Esophagus muscularis mucosa (tissue), 4 donors: ENCODE data around the gene CD2AP. TPM values are rescaled to one million over a fixed set of nuclear protein-coding genes. Genes with fewer than 3 reads are reported as not detected.

ENCODE experiments used
- DNase-seq: peaks from one replicate; pipeline ENCODE4 v3.0.0-alpha.2; 2017; ENCODE audit errors: extremely low spot score
- H3K27ac ChIP-seq, 4 donors: fragments of 200-600 bp; sonication (generic); replicated peaks in 1 of 4; 1 replicate in 3 of 4; 2 replicates in 1 of 4; pipeline ENCODE4 v1.5.1; 2016 to 2019; ENCODE audit warnings: mild to moderate bottlenecking in 1 of 4
- H3K27me3 ChIP-seq, 4 donors: fragments of 200-600 bp; sonication (generic); one replicate each; pipeline versions ENCODE4 v1.5.1 to v1.6.0; 2016 to 2019
- H3K36me3 ChIP-seq, 4 donors: fragments of 200-600 bp; sonication (generic); one replicate each; pipeline ENCODE4 v1.5.1; 2016 to 2019
- H3K4me1 ChIP-seq, 4 donors: fragments of 200-600 bp; sonication (generic); one replicate each; pipeline ENCODE4 v1.5.1; 2016 to 2019
- H3K4me3 ChIP-seq, 4 donors: fragments of 200-600 bp; sonication (generic); 1 replicate in 2 of 4; 2 replicates in 2 of 4; pipeline ENCODE4 v1.5.1; 2016 to 2019; ENCODE audit warnings: mild to moderate bottlenecking in 4 of 4, moderate library complexity in 1 of 4
- H3K9me3 ChIP-seq, 4 donors: fragments of 200-600 bp; sonication (generic); 1 replicate in 3 of 4; 2 replicates in 1 of 4; pipeline ENCODE4 v1.5.1; 2016 to 2019
- CTCF ChIP-seq, 3 experiments: fragments of 200-600 bp in 2 of 3; fragments of 450-650 bp in 1 of 3; sonication (generic) in 2 of 3; IDR thresholded peaks; one replicate each; pipeline ENCODE4 v1.5.1; 2017 to 2019; ENCODE audit warnings: antibody characterized with exemption in 3 of 3, mild to moderate bottlenecking in 2 of 3, moderate library complexity in 1 of 3
- EP300 ChIP-seq: sonication (generic); formaldehyde crosslinking; IDR thresholded peaks from one replicate; pipeline ENCODE4 v1.6.1; 2017; ENCODE audit warnings: antibody characterized with exemption
- POLR2A ChIP-seq: fragments of 450-650 bp; IDR thresholded peaks from one replicate; pipeline ENCODE4 v1.6.1; 2017; ENCODE audit warnings: antibody characterized with exemption, moderate library complexity, mild to moderate bottlenecking, low read depth
- POLR2AphosphoS5 ChIP-seq, 2 donors: sonication (generic); formaldehyde crosslinking; IDR thresholded peaks; one replicate each; pipeline ENCODE4 v1.6.1; 2017; ENCODE audit warnings: antibody characterized with exemption in 2 of 2
- WGBS: methylation state at CpG from one replicate; pipeline ENCODE4 v1.1.5; 2018; 5-methylcytosine and 5-hydroxymethylcytosine counted together
- intact Hi-C: fragments of 100-400 bp; cut with DNase I; formaldehyde crosslinking; loops from one replicate; pipeline ENCODE4 v1.15.1; 2023
- total RNA-seq, 4 donors: library from RNA; depleted of rRNA; stranded (reverse); fragments of >200 nt; gene quantifications; one replicate each; pipeline versions ENCODE4 v1.1.0 to v1.2.1, GENCODE V29; 2016

CD2AP gene
- 10 to 100 TPM; 17.2 to 20.7 (median 20.0) TPM for total RNA-seq

GRCh38 chr6:47477497-47478232 is at the start of gene CD2AP:
TSS of gene CD2AP (plus strand) at chr6:47477789. CDS start at chr6:47478245, 456 bp downstream.
- peaks cover 13 to 39% (median 25%) of the 10 kb centered on the region in 4 donors for H3K4me1 ChIP-seq
- peak within 1 kb of the TSS; percentile 97 to 99 (median 99) for H3K27ac ChIP-seq
- no CpG with 5 or more reads among the region's 83 CpGs for WGBS
- peak within 1 kb of the TSS; percentile 89 to 99 (median 97) for H3K4me3 ChIP-seq
- peak; percentile 96 for DNase-seq
- no peaks in the 10 kb centered on the region for H3K36me3 ChIP-seq
- intact Hi-C loops = no loop called here
- no peaks in the 10 kb centered on the region for H3K27me3 ChIP-seq
- TF ChIP-seq CTCF (IDR thresholded peaks at IDR 0.05) = peak; percentile 7 to 20 (median 19)
- TF ChIP-seq POLR2AphosphoS5 (IDR thresholded peaks at IDR 0.05) = peak; percentile 49 to 73
- no peak for TF ChIP-seq EP300
- no peaks in the 10 kb centered on the region for H3K9me3 ChIP-seq

- intact Hi-C loops = no loop called here
- no peak for DNase-seq
- H3K4me1 ChIP-seq = no peaks in the 10 kb centered on the region
- peaks cover 0 to 26% (median 11%) of the 10 kb centered on the region in 4 donors for H3K9me3 ChIP-seq
- 60% methylated on average over 1 of the region's 2 CpGs for WGBS
- no peaks in the 10 kb centered on the region for H3K27me3 ChIP-seq
- no peaks in the 10 kb centered on the region for H3K36me3 ChIP-seq
- no peak overlapping the region for H3K27ac ChIP-seq
- H3K4me3 ChIP-seq = no peak overlapping the region
- TF ChIP-seq EP300 (no peak), POLR2AphosphoS5 (IDR thresholded peaks at IDR 0.05) (no peak), POLR2A (no peak), CTCF (IDR thresholded peaks at IDR 0.05) (no peak)
Observed at GRCh38 chr6:47428288-47428687, 49.3 kb upstream of the CD2AP start.

- Histone ChIP-seq H3K4me1 (no peaks in the 10 kb centered on the region), H3K36me3 (no peaks in the 10 kb centered on the region), H3K27me3 (no peaks in the 10 kb centered on the region), H3K27ac (no peak overlapping the region), H3K9me3 (peaks cover 0 to 26% (median 11%) of the 10 kb centered on the region in 4 donors), H3K4me3 (no peak overlapping the region)
- no peak for DNase-seq
- WGBS = 50% methylated on average over 2 of the region's 2 CpGs
- intact Hi-C loops = no loop called here
- TF ChIP-seq POLR2A (no peak), POLR2AphosphoS5 (IDR thresholded peaks at IDR 0.05) (no peak), CTCF (IDR thresholded peaks at IDR 0.05) (no peak), EP300 (no peak)
Observed at GRCh38 chr6:47428746-47429664, 48.6 kb upstream of the CD2AP start.

GRCh38 chr6:47434372-47435253 is 43.0 kb upstream of the CD2AP start:
- TF ChIP-seq POLR2A (no peak), EP300 (no peak), CTCF (IDR thresholded peaks at IDR 0.05) (no peak), POLR2AphosphoS5 (IDR thresholded peaks at IDR 0.05) (no peak)
- Histone ChIP-seq H3K9me3 (peaks cover 0 to 10% (median 0%) of the 10 kb centered on the region in 4 donors), H3K36me3 (no peaks in the 10 kb centered on the region), H3K4me1 (no peaks in the 10 kb centered on the region), H3K27me3 (no peaks in the 10 kb centered on the region), H3K27ac (no peak overlapping the region), H3K4me3 (no peak overlapping the region)
- WGBS = 44% methylated on average over 2 of the region's 2 CpGs
- no peak for DNase-seq
- intact Hi-C loops = no loop called here
